PC-9 (cell line): ENCODE measurements around the gene LRRC7. TPM values are rescaled to one million over a fixed set of nuclear protein-coding genes. Genes with fewer than 3 reads are reported as not detected.

Experiments used
- Bru-seq: library from RNA; stranded (reverse); fragments of 400-500 nt; gene quantifications from one replicate; lab custom pipeline; 2021; lab: Mats Ljungman, UMichigan
- BruChase-seq, 2 experiments: library from RNA; stranded (reverse); fragments of 400-500 nt; gene quantifications; one replicate each; lab custom pipeline; 2021; lab: Mats Ljungman, UMichigan
- BruUV-seq: library from RNA; stranded (reverse); fragments of 400-500 nt; replicated peaks from 2 replicates; lab custom pipeline; 2021; lab: Mats Ljungman, UMichigan
- CTCF ChIA-PET: fragments of 300-600 bp; sonication (Branson Sonifier 250); formaldehyde crosslinking; loops from one replicate; lab custom pipeline; 2022; ENCODE audit warnings: antibody characterized with exemption; lab: Charles Lee
- POLR2A ChIA-PET: fragments of 300-600 bp; sonication (Branson Sonifier 250); formaldehyde crosslinking; loops from one replicate; lab custom pipeline; 2022; ENCODE audit warnings: antibody characterized with exemption; ENCODE audit not compliant: unreplicated experiment; lab: Charles Lee
- DNase-seq, 2 experiments: peaks; one replicate each; pipeline versions ENCODE4 v3.0.0 to v3.0.0-alpha.2; 2015 to 2022; ENCODE audit warnings: mixed read lengths in 1 of 2
- H2AFZ ChIP-seq: fragments of 200-600 bp; sonication (generic); 2 replicates; pipeline ENCODE4 v1.8.1; 2017; ENCODE audit warnings: antibody characterized with exemption
- H3F3A ChIP-seq: fragments of 200-600 bp; sonication (generic); 2 replicates; pipeline ENCODE4 v1.8.1; 2017; ENCODE audit warnings: antibody characterized with exemption, mild to moderate bottlenecking, low read depth; ENCODE audit not compliant: insufficient read depth
- H3K27ac ChIP-seq: fragments of 200-600 bp; sonication (generic); 2 replicates; pipeline ENCODE4 v1.6.1; 2016; ENCODE audit warnings: mixed run types
- H3K27me3 ChIP-seq: fragments of 200-600 bp; sonication (generic); 2 replicates; pipeline ENCODE4 v1.6.1; 2016; ENCODE audit warnings: low read depth, mixed run types; ENCODE audit not compliant: insufficient read depth
- H3K36me3 ChIP-seq: fragments of 200-600 bp; sonication (generic); 2 replicates; pipeline ENCODE4 v1.6.1; 2016; ENCODE audit warnings: low read depth, mixed run types
- H3K4me1 ChIP-seq: fragments of 200-600 bp; sonication (generic); replicated peaks from 2 replicates; pipeline ENCODE4 v1.6.1; 2016; ENCODE audit warnings: mixed run types; ENCODE audit not compliant: insufficient read depth
- H3K4me2 ChIP-seq: fragments of 200-600 bp; sonication (generic); 2 replicates; pipeline ENCODE4 v1.6.1; 2017; ENCODE audit warnings: mixed run types
- H3K4me3 ChIP-seq: fragments of 200-600 bp; sonication (generic); 2 replicates; pipeline ENCODE4 v1.6.1; 2016; ENCODE audit warnings: mixed run types
- H3K79me2 ChIP-seq: fragments of 200-600 bp; sonication (generic); 2 replicates; pipeline ENCODE4 v1.6.1; 2017; ENCODE audit warnings: low read depth, mixed run types
- H3K9me2 ChIP-seq: fragments of 200-600 bp; sonication (generic); 2 replicates; pipeline ENCODE4 v1.8.1; 2017; ENCODE audit warnings: mild to moderate bottlenecking; ENCODE audit not compliant: insufficient read depth
- H3K9me3 ChIP-seq: fragments of 200-600 bp; sonication (generic); 2 replicates; pipeline ENCODE4 v1.8.1; 2016; ENCODE audit warnings: low read depth; ENCODE audit not compliant: insufficient read depth
- H4K20me1 ChIP-seq: fragments of 200-600 bp; sonication (generic); 2 replicates; pipeline ENCODE4 v1.8.1; 2017; ENCODE audit not compliant: insufficient read depth
- CTCF ChIP-seq: fragments of 200-600 bp; sonication (generic); conservative IDR thresholded peaks from 2 replicates; pipeline ENCODE4 v1.6.1; 2017; ENCODE audit warnings: mixed run types, antibody characterized with exemption, mild to moderate bottlenecking, moderate library complexity
- EZH2 ChIP-seq: fragments of 200-600 bp; sonication (generic); IDR thresholded peaks from 2 replicates; pipeline ENCODE4 v1.8.0; 2017; ENCODE audit warnings: antibody characterized with exemption, low read depth
- intact Hi-C: fragments of 100-400 bp; cut with micrococcal nuclease; formaldehyde crosslinking; loops from one replicate; pipeline ENCODE4 v1.10.0; 2022; ENCODE audit not compliant: unreplicated experiment
- long read RNA-seq: library from polyadenylated mRNA; stranded (forward); transcript quantifications from one replicate; pipeline ENCODE4 v2.0.0, GENCODE V29; 2022
- total RNA-seq: library from RNA; stranded (reverse); gene quantifications from 2 replicates; pipeline ENCODE4 v1.2.3, GENCODE V29; 2021

The LRRC7 gene
- not detected in 2 replicates for total RNA-seq
- Bru-seq, nascent RNA: percentile 7 among the genes with signal in this experiment
- percentile 17 among the genes with signal in this experiment for BruChase-seq, experiment 1, labeled RNA remaining after a 2-hour chase
- BruChase-seq, experiment 2, labeled RNA remaining after a 6-hour chase: percentile 10 among the genes with signal in this experiment
- long read RNA-seq, partial matches to known transcripts: 0 of 37 reads
- long read RNA-seq, other reads (novel, unspliced or antisense): 37 of 37 reads

GRCh38 chr1:69567652-69568420, at the start of gene LRRC7:
Gene LRRC7, plus strand, starts transcription at chr1:69567922. Its CDS starts 718 bp downstream, at chr1:69568640.
- H4K20me1 ChIP-seq: no peaks in the 10 kb centered on the region
- DNase-seq: peak in 1 of 2 experiments; percentile 8
- H2AFZ ChIP-seq: peak within 1 kb of the TSS; percentile 71
- no peak within 1 kb of the TSS for H3K27ac ChIP-seq
- H3K9me2 ChIP-seq: no peaks in the 10 kb centered on the region
- H3K9me3 ChIP-seq: no peaks in the 10 kb centered on the region
- no peaks in the 10 kb centered on the region for H3K4me1 ChIP-seq
- no TSS peak for BruUV-seq
- peak within 1 kb of the TSS; percentile 50; the same call in 1 of the 2 replicates for H3K4me3 ChIP-seq
- H3K79me2 ChIP-seq: no peaks in the 10 kb centered on the region
- H3K36me3 ChIP-seq: no peaks in the 10 kb centered on the region
- H3F3A ChIP-seq: no peaks in the 10 kb centered on the region
- CTCF ChIA-PET: interaction anchor here (0.5 kb wide), 1 partner anchor 13 kb away, joined by 3 read pairs; no protein-coding TSS in a partner anchor
- H3K27me3 ChIP-seq: peaks cover 8% of the 10 kb centered on the region; the same call in 1 of the 2 replicates
- intact Hi-C loops: no loop called here
- POLR2A ChIA-PET: interaction anchor here (0.6 kb wide), 2 partner anchors 8 to 394 kb away, joined by 3 to 4 read pairs; no protein-coding TSS in a partner anchor
- TF ChIP-seq EZH2 (no peak), CTCF (no peak)
- H3K4me2 ChIP-seq: peak within 1 kb of the TSS; percentile 79

GRCh38 chr1:69519006-69519405, 48.7 kb upstream of the LRRC7 start:
- H3K27me3 ChIP-seq: no peaks in the 10 kb centered on the region
- TF ChIP-seq EZH2 (no peak), CTCF (no peak)
- H3K9me3 ChIP-seq: no peaks in the 10 kb centered on the region
- H3K4me3 ChIP-seq: no peak overlapping the region
- H2AFZ ChIP-seq: no peak overlapping the region
- ChIA-PET CTCF (no interaction called here), POLR2A (no interaction called here)
- H3K4me2 ChIP-seq: no peak overlapping the region
- no peaks in the 10 kb centered on the region for H3K4me1 ChIP-seq
- intact Hi-C loops: no loop called here
- DNase-seq: no peak
- no peak overlapping the region for H3K27ac ChIP-seq
- no peaks in the 10 kb centered on the region for H4K20me1 ChIP-seq
- no peaks in the 10 kb centered on the region for H3F3A ChIP-seq
- no TSS peak for BruUV-seq
- no peaks in the 10 kb centered on the region for H3K9me2 ChIP-seq
- no peaks in the 10 kb centered on the region for H3K79me2 ChIP-seq
- no peaks in the 10 kb centered on the region for H3K36me3 ChIP-seq

GRCh38 chr1:69520326-69520725, 47.4 kb upstream of the LRRC7 start:
- ChIA-PET CTCF (no interaction called here), POLR2A (no interaction called here)
- no peak for DNase-seq
- intact Hi-C loops: no loop called here
- H3K4me3 ChIP-seq: no peak overlapping the region
- no peaks in the 10 kb centered on the region for H3K9me2 ChIP-seq
- H4K20me1 ChIP-seq: no peaks in the 10 kb centered on the region
- no peaks in the 10 kb centered on the region for H3K27me3 ChIP-seq
- no TSS peak for BruUV-seq
- TF ChIP-seq CTCF (no peak), EZH2 (no peak)
- no peaks in the 10 kb centered on the region for H3K9me3 ChIP-seq
- H2AFZ ChIP-seq: no peak overlapping the region
- H3K4me2 ChIP-seq: no peak overlapping the region
- H3K27ac ChIP-seq: no peak overlapping the region
- H3K36me3 ChIP-seq: no peaks in the 10 kb centered on the region
- H3K79me2 ChIP-seq: no peaks in the 10 kb centered on the region
- H3K4me1 ChIP-seq: no peaks in the 10 kb centered on the region
- no peaks in the 10 kb centered on the region for H3F3A ChIP-seq
